Hepatocyte (in vitro differentiated cells): Measurements from ENCODE around the gene SLC41A3.

Source experiments
- EZH2 ChIP-seq: fragments of 200-600 bp; sonication (generic); IDR thresholded peaks from 2 replicates; pipeline ENCODE4 v1.6.1; 2016; ENCODE audit warnings: antibody characterized with exemption, mild to moderate bottlenecking, borderline replicate concordance
- EZH2phosphoT487 ChIP-seq: fragments of 200-600 bp; sonication (generic); IDR thresholded peaks from one replicate; pipeline ENCODE4 v1.6.1; 2018; ENCODE audit warnings: antibody characterized with exemption, mild to moderate bottlenecking, low read depth, moderate library complexity; ENCODE audit not compliant: unreplicated experiment, severe bottlenecking
- TF ChIP-seq, protein P1 (sequence below): fragments of 200-600 bp; sonication (generic); IDR thresholded peaks from 2 replicates; pipeline ENCODE4 v1.5.1; 2016; ENCODE audit warnings: antibody characterized with exemption, mild to moderate bottlenecking; ENCODE audit not compliant: poor library complexity

DNA sequence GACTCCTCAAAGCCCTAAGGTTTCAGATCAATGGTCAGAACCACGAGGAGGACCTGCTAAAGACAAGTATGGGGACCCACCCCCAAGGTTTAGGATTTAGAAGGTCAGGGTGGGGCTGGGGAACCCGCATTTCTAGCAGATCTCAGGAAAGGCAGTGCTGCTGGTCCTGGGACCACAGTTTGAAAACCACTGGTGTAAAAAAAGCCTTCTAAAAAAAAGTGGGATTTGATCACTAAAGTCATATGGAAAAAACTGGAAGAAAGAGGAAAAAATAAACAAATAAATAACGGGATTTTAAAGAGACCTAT is 832 bp downstream of the SLC41A3 start:
- TF ChIP-seq, protein P1, sequence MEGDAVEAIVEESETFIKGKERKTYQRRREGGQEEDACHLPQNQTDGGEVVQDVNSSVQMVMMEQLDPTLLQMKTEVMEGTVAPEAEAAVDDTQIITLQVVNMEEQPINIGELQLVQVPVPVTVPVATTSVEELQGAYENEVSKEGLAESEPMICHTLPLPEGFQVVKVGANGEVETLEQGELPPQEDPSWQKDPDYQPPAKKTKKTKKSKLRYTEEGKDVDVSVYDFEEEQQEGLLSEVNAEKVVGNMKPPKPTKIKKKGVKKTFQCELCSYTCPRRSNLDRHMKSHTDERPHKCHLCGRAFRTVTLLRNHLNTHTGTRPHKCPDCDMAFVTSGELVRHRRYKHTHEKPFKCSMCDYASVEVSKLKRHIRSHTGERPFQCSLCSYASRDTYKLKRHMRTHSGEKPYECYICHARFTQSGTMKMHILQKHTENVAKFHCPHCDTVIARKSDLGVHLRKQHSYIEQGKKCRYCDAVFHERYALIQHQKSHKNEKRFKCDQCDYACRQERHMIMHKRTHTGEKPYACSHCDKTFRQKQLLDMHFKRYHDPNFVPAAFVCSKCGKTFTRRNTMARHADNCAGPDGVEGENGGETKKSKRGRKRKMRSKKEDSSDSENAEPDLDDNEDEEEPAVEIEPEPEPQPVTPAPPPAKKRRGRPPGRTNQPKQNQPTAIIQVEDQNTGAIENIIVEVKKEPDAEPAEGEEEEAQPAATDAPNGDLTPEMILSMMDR: no peak
- no peak for TF ChIP-seq EZH2
- TF ChIP-seq EZH2phosphoT487: no peak
